ENCODE data around the gene CIRBP. TPM values are rescaled to one million over a fixed set of nuclear protein-coding genes. Genes with fewer than 3 reads are reported as not detected.

CIRBP gene
- total RNA-seq, 4 donors from 2014 or later: 274 to 578 (median 418) TPM

DNA sequence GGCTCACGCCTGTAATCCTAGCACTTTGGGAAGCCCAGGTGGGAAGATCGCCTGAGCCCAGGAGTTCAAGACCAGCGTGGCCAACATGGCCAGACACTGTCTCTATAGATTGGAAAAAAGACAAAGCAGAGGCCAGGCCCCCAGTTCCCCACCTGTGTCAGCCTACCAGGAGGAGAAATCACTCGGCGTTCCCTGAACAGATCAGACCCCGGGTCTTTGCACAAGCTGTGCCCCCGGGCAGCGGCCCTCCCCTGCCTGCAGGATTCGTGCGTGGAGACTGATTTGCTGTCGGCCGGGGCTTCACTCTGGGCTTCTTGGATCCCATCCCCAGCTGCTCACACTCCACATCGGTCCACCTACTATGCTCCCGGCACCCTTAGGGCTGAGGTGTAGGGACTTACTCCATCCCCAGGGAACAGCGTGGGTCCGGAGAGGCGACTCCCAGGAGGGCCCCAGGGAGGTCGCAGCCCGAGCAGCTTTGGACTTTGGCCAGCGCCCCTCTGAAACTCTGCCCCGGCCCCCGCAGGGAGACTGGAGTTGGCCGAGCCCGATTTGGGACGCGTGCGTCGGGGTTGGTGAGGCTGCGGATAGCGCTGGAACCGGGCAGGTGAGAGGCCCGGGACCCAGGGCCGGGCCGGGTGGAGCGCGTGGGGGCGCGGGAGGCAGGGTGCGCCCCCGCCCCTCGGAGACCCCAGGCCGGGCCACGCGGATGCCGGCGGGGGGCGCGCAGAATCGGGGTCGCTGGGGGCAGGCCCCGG lies 16.0 kb downstream of the CIRBP start:
- H3K4me1 ChIP-seq: peaks cover 0 to 6% of the 10 kb centered on the region in 2 donors
- ATAC-seq (no peak), DNase-seq (no peak)
- H3K27ac ChIP-seq: no peak overlapping the region
- intact Hi-C loops (cut with DNase I; ENCODE audit: low total_unique reads): no loop called here
- TF ChIP-seq, protein P1, sequence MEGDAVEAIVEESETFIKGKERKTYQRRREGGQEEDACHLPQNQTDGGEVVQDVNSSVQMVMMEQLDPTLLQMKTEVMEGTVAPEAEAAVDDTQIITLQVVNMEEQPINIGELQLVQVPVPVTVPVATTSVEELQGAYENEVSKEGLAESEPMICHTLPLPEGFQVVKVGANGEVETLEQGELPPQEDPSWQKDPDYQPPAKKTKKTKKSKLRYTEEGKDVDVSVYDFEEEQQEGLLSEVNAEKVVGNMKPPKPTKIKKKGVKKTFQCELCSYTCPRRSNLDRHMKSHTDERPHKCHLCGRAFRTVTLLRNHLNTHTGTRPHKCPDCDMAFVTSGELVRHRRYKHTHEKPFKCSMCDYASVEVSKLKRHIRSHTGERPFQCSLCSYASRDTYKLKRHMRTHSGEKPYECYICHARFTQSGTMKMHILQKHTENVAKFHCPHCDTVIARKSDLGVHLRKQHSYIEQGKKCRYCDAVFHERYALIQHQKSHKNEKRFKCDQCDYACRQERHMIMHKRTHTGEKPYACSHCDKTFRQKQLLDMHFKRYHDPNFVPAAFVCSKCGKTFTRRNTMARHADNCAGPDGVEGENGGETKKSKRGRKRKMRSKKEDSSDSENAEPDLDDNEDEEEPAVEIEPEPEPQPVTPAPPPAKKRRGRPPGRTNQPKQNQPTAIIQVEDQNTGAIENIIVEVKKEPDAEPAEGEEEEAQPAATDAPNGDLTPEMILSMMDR (IDR thresholded peaks at IDR 0.05 in 4 of 5, conservative IDR thresholded peaks at IDR 0.05 in 1 of 5): no peak
- TF ChIP-seq POLR2A (IDR thresholded peaks at IDR 0.05): no peak
- peaks cover 44 to 58% (median 50%) of the 10 kb centered on the region in 3 donors for H3K27me3 ChIP-seq
- H3K4me3 ChIP-seq: no peak overlapping the region
- in situ Hi-C loops (cut with MboI; ENCODE audit: low sequenced_read_pairs in 4 of 4): no loop called here
- no peaks in the 10 kb centered on the region for H3K9me3 ChIP-seq
- H3K36me3 ChIP-seq: no peaks in the 10 kb centered on the region

- ATAC-seq: no peak
- H3K27me3 ChIP-seq: peaks cover 49 to 61% (median 57%) of the 10 kb centered on the region in 3 donors
- H3K4me3 ChIP-seq: no peak within 1 kb of the TSS
- H3K9me3 ChIP-seq: no peaks in the 10 kb centered on the region
- no peak within 1 kb of the TSS for H3K27ac ChIP-seq
- in situ Hi-C loops (cut with MboI; ENCODE audit: low sequenced_read_pairs in 4 of 4): no loop called here
- no peak for DNase-seq
- H3K36me3 ChIP-seq: no peaks in the 10 kb centered on the region
- intact Hi-C loops (cut with DNase I; ENCODE audit: low total_unique reads): no loop called here
- peaks cover 0 to 6% of the 10 kb centered on the region in 2 donors for H3K4me1 ChIP-seq
- TF ChIP-seq POLR2A (IDR thresholded peaks at IDR 0.05): no peak
Observed at GRCh38 chr19:1285737-1286360, 16.7 kb downstream of the CIRBP start, which contains the start of gene EFNA2. Gene EFNA2, plus strand, starts transcription at chr19:1285873. Its CDS starts 296 bp downstream, at chr19:1286169.

DNA sequence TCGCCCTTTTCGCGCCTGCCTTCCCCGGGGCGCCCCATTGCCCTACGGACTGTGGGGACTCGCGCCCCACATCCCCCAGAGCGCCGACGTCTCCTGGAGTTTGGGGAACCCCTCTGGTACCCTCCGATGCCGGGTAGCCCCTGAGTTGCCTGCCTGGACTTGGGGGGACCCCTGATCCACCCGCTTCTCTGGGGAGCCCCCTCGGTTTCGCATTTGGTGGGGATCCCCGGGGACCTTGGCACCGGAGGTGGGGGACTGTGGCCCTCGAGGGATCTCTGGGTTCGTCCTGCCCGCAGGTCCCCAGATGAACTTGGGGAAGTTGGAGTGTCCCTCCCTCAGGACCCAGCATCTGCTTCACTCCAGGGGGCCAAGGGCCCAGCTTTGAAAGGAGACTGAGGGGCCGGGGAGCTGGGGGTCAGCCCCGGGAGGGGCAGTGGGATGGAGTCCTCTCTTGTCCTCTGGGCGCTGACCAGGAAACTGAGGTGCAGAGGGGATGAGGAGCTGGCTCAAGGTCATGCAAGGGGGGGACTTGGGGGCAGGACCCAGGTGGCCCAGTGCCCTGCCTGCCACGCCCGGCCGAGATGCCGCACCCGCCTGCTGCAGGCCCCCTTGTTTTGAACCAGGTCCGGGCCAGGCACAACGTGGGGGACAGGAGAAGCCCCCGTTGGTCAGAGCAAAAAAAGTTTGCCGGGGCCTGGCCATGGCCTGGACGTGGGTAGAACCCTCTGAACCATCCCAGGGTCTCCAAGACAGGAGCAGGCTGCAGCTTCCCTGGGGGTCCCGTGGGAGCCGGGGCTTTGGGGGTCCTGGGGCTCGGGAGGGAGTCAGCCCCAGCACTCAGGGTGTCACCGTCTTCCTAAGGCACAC lies 17.6 kb downstream of the CIRBP start:
- Histone ChIP-seq H3K27ac (no peak overlapping the region), H3K4me1 (peaks cover 0 to 6% of the 10 kb centered on the region in 2 donors), H3K4me3 (no peak overlapping the region), H3K9me3 (no peaks in the 10 kb centered on the region), H3K36me3 (no peaks in the 10 kb centered on the region), H3K27me3 (peaks cover 57 to 70% (median 66%) of the 10 kb centered on the region in 3 donors)
- no peak for ATAC-seq
- no peak for DNase-seq
- in situ Hi-C loops (cut with MboI; ENCODE audit: low sequenced_read_pairs in 4 of 4) (no loop called here), intact Hi-C loops (cut with DNase I; ENCODE audit: low total_unique reads) (no loop called here)
- TF ChIP-seq, protein P1 (IDR thresholded peaks at IDR 0.05 in 4 of 5, conservative IDR thresholded peaks at IDR 0.05 in 1 of 5): no peak
- no peak for TF ChIP-seq POLR2A (IDR thresholded peaks at IDR 0.05)

GRCh38 chr19:1287354-1288225 lies 18.5 kb downstream of the CIRBP start:
- intact Hi-C loops (cut with DNase I; ENCODE audit: low total_unique reads): no loop called here

More at GRCh38 chr19:1287354-1288225, 18.5 kb downstream of the CIRBP start:
- H3K36me3 ChIP-seq: no peaks in the 10 kb centered on the region
- no peak for ATAC-seq
- no peaks in the 10 kb centered on the region for H3K9me3 ChIP-seq
- H3K4me3 ChIP-seq: no peak overlapping the region
- peaks cover 64 to 78% (median 72%) of the 10 kb centered on the region in 3 donors for H3K27me3 ChIP-seq
- H3K27ac ChIP-seq: no peak overlapping the region
- in situ Hi-C loops (cut with MboI; ENCODE audit: low sequenced_read_pairs in 4 of 4): no loop called here
- TF ChIP-seq, protein P1 (IDR thresholded peaks at IDR 0.05 in 4 of 5, conservative IDR thresholded peaks at IDR 0.05 in 1 of 5): no peak
- TF ChIP-seq POLR2A (IDR thresholded peaks at IDR 0.05): no peak
- H3K4me1 ChIP-seq: peaks cover 0 to 6% of the 10 kb centered on the region in 2 donors
- DNase-seq: no peak
